Fibroblast of lung (primary cell): ENCODE results near the gene DBX2. TPM values are rescaled to one million over a fixed set of nuclear protein-coding genes. Genes with fewer than 3 reads are reported as not detected.

Experiments used
- DNase-seq, 2 donors: peaks; one replicate each; pipeline versions ENCODE4 v3.0.0 to v3.0.0-alpha.2; 2010; ENCODE audit warnings: low read depth in 2 of 2
- H2AFZ ChIP-seq: 2 replicates; pipeline ENCODE4 v1.5.1; 2012; ENCODE audit warnings: low read length, control low read depth, inconsistent platforms
- H3K27ac ChIP-seq: 2 replicates; pipeline ENCODE4 v1.5.1; 2011; ENCODE audit warnings: low read length, control low read depth; ENCODE audit not compliant: insufficient read depth
- H3K27me3 ChIP-seq: 2 replicates; pipeline ENCODE4 v1.5.1; 2011; ENCODE audit warnings: mild to moderate bottlenecking, low read length; ENCODE audit not compliant: control insufficient read depth, insufficient read depth
- H3K36me3 ChIP-seq: 2 replicates; pipeline ENCODE4 v1.5.1; 2011; ENCODE audit warnings: low read length; ENCODE audit not compliant: control insufficient read depth, insufficient read depth
- H3K4me1 ChIP-seq: 2 replicates; pipeline ENCODE4 v1.5.1; 2011; ENCODE audit warnings: low read length; ENCODE audit not compliant: control insufficient read depth, insufficient read depth; ENCODE audit errors: extremely low read depth
- H3K4me2 ChIP-seq: 2 replicates; pipeline ENCODE4 v1.5.1; 2011; ENCODE audit warnings: low read length, control low read depth; ENCODE audit not compliant: insufficient read depth; ENCODE audit errors: extremely low read depth
- H3K4me3 ChIP-seq, 4 experiments: fragments of 200-600 bp in 1 of 4; sonication (generic) in 1 of 4; replicated peaks in 1 of 4; 2 replicates each; pipeline ENCODE4 v1.5.1; 2011 to 2016; ENCODE audit warnings: low read length in 4 of 4, low read depth in 3 of 4, mild to moderate bottlenecking in 3 of 4, control low read depth in 2 of 4, inconsistent platforms in 1 of 4, mixed read lengths in 1 of 4; ENCODE audit not compliant: insufficient read depth in 1 of 4; ENCODE audit errors: control extremely low read depth in 1 of 4
- H3K79me2 ChIP-seq: 2 replicates; pipeline ENCODE4 v1.5.1; 2012; ENCODE audit warnings: mild to moderate bottlenecking, low read length, inconsistent platforms; ENCODE audit not compliant: control insufficient read depth, insufficient read depth
- H3K9ac ChIP-seq: 2 replicates; pipeline ENCODE4 v1.5.1; 2011; ENCODE audit warnings: mild to moderate bottlenecking, low read length, control low read depth; ENCODE audit not compliant: insufficient read depth
- H3K9me3 ChIP-seq: 2 replicates; pipeline ENCODE4 v1.5.1; 2012; ENCODE audit warnings: low read depth, low read length; ENCODE audit not compliant: control insufficient read depth, insufficient read depth
- H4K20me1 ChIP-seq: 2 replicates; pipeline ENCODE4 v1.5.1; 2011; ENCODE audit warnings: low read length; ENCODE audit not compliant: control insufficient read depth, insufficient read depth; ENCODE audit errors: extremely low read depth
- CTCF ChIP-seq, 2 donors: IDR thresholded peaks in 1 of 2; conservative IDR thresholded peaks in 1 of 2; 1 replicate in 1 of 2; 2 replicates in 1 of 2; pipeline ENCODE4 v1.5.1; 2011 to 2012; ENCODE audit warnings: low read length in 2 of 2, control low read depth in 1 of 2, inconsistent platforms in 1 of 2, low read depth in 1 of 2, mild to moderate bottlenecking in 1 of 2
- EZH2 ChIP-seq: IDR thresholded peaks from 2 replicates; pipeline ENCODE4 v1.5.1; 2012; ENCODE audit warnings: low read length, control low read depth, mild to moderate bottlenecking; ENCODE audit errors: missing control alignments
- polyA plus RNA-seq, 2 donors: library from polyadenylated mRNA; depleted of rRNA in 1 of 2; stranded (reverse) in 1 of 2; unstranded in 1 of 2; fragments of >200 nt; gene quantifications; 2 replicates each; pipeline ENCODE4 v1.2.1, GENCODE V29; 2011 to 2012; ENCODE audit warnings: missing spikeins in 1 of 2
- total RNA-seq: library from RNA; depleted of rRNA; stranded (reverse); fragments of >200 nt; gene quantifications from 2 replicates; pipeline ENCODE4 v1.2.1, GENCODE V29; 2014

The DBX2 gene
- total and polyA plus RNA-seq, 2 donors (not counting 1 experiment from before 2014, with no cell fraction given), result not detected

- H3K79me2 ChIP-seq, result no peaks in the 10 kb centered on the region
- H3K27ac ChIP-seq, result no peak overlapping the region
- H2AFZ ChIP-seq, result no peak overlapping the region
- no peaks in the 10 kb centered on the region for H3K9me3 ChIP-seq
- no peaks in the 10 kb centered on the region for H3K36me3 ChIP-seq
- H3K4me2 ChIP-seq, result no peak overlapping the region
- H3K4me1 ChIP-seq, result no peaks in the 10 kb centered on the region
- H4K20me1 ChIP-seq, result no peaks in the 10 kb centered on the region
- H3K4me3 ChIP-seq, result no peak overlapping the region
- TF ChIP-seq CTCF (conservative IDR thresholded peaks at IDR 0.05 in 1 of 2, IDR thresholded peaks at IDR 0.05 in 1 of 2; ENCODE audit: low read depth in 1 of 2, low read length in 2 of 2) (no peak), EZH2 (no peak)
- no peak overlapping the region for H3K9ac ChIP-seq
- no peaks in the 10 kb centered on the region for H3K27me3 ChIP-seq
- DNase-seq, result no peak
Observed at GRCh38 chr12:44979918-44980317, 71.0 kb downstream of the DBX2 start.

GRCh38 chr12:44976246-44976645 lies 74.7 kb downstream of the DBX2 start:
- no peak overlapping the region for H3K27ac ChIP-seq
- H4K20me1 ChIP-seq, result no peaks in the 10 kb centered on the region
- H3K36me3 ChIP-seq, result no peaks in the 10 kb centered on the region
- TF ChIP-seq EZH2, result no peak
- TF ChIP-seq CTCF (conservative IDR thresholded peaks at IDR 0.05 in 1 of 2, IDR thresholded peaks at IDR 0.05 in 1 of 2; ENCODE audit: low read depth in 1 of 2, low read length in 2 of 2), result no peak
- H3K27me3 ChIP-seq, result no peaks in the 10 kb centered on the region
- H3K4me1 ChIP-seq, result no peaks in the 10 kb centered on the region
- H3K9ac ChIP-seq, result no peak overlapping the region
- no peak overlapping the region for H2AFZ ChIP-seq
- H3K4me3 ChIP-seq, result no peak overlapping the region
- no peaks in the 10 kb centered on the region for H3K79me2 ChIP-seq
- H3K4me2 ChIP-seq, result no peak overlapping the region
- H3K9me3 ChIP-seq, result no peaks in the 10 kb centered on the region
- peak in 1 of 2 donors; percentile 1 for DNase-seq

GRCh38 chr12:44972746-44973421 lies 78.0 kb downstream of the DBX2 start:
- Histone ChIP-seq H3K4me1 (no peaks in the 10 kb centered on the region), H3K4me3 (no peak overlapping the region), H2AFZ (no peak overlapping the region), H3K79me2 (no peaks in the 10 kb centered on the region), H3K27ac (no peak overlapping the region), H3K36me3 (no peaks in the 10 kb centered on the region), H3K27me3 (no peaks in the 10 kb centered on the region), H3K9ac (no peak overlapping the region), H3K9me3 (no peaks in the 10 kb centered on the region), H3K4me2 (no peak overlapping the region), H4K20me1 (no peaks in the 10 kb centered on the region)
- peak in 1 of 2 donors; percentile 1 for DNase-seq
- TF ChIP-seq EZH2 (no peak), CTCF (conservative IDR thresholded peaks at IDR 0.05 in 1 of 2, IDR thresholded peaks at IDR 0.05 in 1 of 2; ENCODE audit: low read depth in 1 of 2, low read length in 2 of 2) (peak in 1 of 2 donors; percentile 11)
